Measurements from ENCODE around the gene LRRC45.
A peak's percentile ranks its signal among the peaks of the same experiment; 100 is the strongest.

LRRC45 gene

DNA sequence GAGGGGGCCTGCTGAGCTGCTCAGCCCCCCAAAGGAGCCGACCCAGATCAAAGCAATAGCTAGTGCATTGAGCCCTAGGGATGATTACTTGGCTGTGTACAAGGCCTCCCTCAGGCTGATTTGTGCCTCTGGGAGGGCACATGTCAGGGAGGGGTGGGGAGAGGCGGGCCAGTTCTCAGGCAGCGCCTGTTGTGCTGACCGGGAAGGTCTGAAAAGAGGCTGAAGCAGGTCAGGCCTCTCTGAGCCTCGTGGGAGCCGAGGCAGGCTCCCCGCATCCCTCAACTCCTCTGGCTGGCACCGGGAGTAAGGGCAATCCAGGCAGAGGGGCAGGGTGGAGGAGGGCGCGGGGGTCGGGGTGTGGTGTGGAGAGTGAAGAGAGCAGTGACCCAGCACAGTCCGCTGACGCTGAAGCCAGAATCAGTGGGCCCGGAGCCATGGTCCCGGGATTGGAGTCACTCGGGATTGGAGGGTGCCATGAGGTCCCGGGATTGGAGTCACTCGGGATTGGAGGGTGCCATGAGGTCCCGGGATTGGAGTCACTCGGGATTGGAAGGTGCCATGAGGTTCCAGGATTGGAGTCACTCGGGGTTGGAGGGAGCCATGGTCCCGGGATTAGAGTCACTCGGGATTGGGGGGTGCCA, 11.4 kb downstream of the LRRC45 start:
- DNase-seq (ENCODE audit: low read depth), result no peak
- no peak overlapping the region for H3K4me3 ChIP-seq (ENCODE audit: low read depth, low read length)
- TF ChIP-seq POLR2A (IDR thresholded peaks at IDR 0.05; ENCODE audit: extremely low read depth, insufficient read length) (no peak), MYC (IDR thresholded peaks at IDR 0.05; ENCODE audit: low read depth, low read length) (no peak), MAX (IDR thresholded peaks at IDR 0.05; ENCODE audit: low read depth, low read length) (no peak), CTCF (IDR thresholded peaks at IDR 0.05; ENCODE audit: low read depth, low read length) (no peak)

GRCh38 chr17:82035488-82035887, 12.4 kb downstream of the LRRC45 start:
- no peak for DNase-seq (ENCODE audit: low read depth)
- H3K4me3 ChIP-seq (ENCODE audit: low read depth, low read length), result no peak overlapping the region
- TF ChIP-seq MYC (IDR thresholded peaks at IDR 0.05; ENCODE audit: low read depth, low read length) (no peak), POLR2A (IDR thresholded peaks at IDR 0.05; ENCODE audit: extremely low read depth, insufficient read length) (no peak), MAX (IDR thresholded peaks at IDR 0.05; ENCODE audit: low read depth, low read length) (no peak), CTCF (IDR thresholded peaks at IDR 0.05; ENCODE audit: low read depth, low read length) (no peak)

- H3K4me3 ChIP-seq (ENCODE audit: low read depth, low read length), result peak overlapping the region; percentile 75
- TF ChIP-seq MYC (IDR thresholded peaks at IDR 0.05; ENCODE audit: low read depth, low read length) (no peak), POLR2A (IDR thresholded peaks at IDR 0.05; ENCODE audit: extremely low read depth, insufficient read length) (no peak), MAX (IDR thresholded peaks at IDR 0.05; ENCODE audit: low read depth, low read length) (no peak), CTCF (IDR thresholded peaks at IDR 0.05; ENCODE audit: low read depth, low read length) (no peak)
- no peak for DNase-seq (ENCODE audit: low read depth)
These were observed 13.0 kb downstream of the LRRC45 start for GRCh38 chr17:82035956-82036633.

DNA sequence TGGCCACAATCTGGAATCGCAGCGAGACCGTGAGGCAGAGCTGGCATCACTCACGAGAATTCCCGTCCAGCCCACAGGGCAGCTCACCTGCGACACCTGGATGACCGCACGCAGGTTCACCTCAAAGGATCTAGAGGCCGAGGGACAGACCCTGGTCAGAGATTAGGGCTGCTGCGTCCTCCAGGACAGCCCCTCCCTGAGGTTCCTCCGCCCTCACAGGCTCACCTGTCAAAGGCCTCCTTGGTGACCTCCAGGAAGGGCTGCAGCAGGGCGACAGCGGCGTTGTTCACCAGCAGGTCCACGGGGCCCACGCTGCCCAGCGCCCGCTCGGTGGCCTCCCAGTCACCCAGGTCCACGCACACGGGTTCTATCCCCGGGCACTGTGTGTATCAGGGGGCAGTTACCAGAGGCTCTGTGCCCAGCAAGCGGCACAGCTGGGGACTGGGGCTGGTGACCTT, 13.6 kb downstream of the LRRC45 start:
- TF ChIP-seq MYC (IDR thresholded peaks at IDR 0.05; ENCODE audit: low read depth, low read length), result no peak
- no peak for TF ChIP-seq MAX (IDR thresholded peaks at IDR 0.05; ENCODE audit: low read depth, low read length)
- TF ChIP-seq POLR2A (IDR thresholded peaks at IDR 0.05; ENCODE audit: extremely low read depth, insufficient read length), result no peak
- no peak for TF ChIP-seq CTCF (IDR thresholded peaks at IDR 0.05; ENCODE audit: low read depth, low read length)
- H3K4me3 ChIP-seq (ENCODE audit: low read depth, low read length), result peak overlapping the region; percentile 75
- no peak for DNase-seq (ENCODE audit: low read depth)

- DNase-seq (ENCODE audit: low read depth), result peak; percentile 98
- peak within 1 kb of the TSS; percentile 75 for H3K4me3 ChIP-seq (ENCODE audit: low read depth, low read length)
- TF ChIP-seq MAX (IDR thresholded peaks at IDR 0.05; ENCODE audit: low read depth, low read length), result peak; percentile 57
- peak; percentile 58 for TF ChIP-seq CTCF (IDR thresholded peaks at IDR 0.05; ENCODE audit: low read depth, low read length)
- TF ChIP-seq MYC (IDR thresholded peaks at IDR 0.05; ENCODE audit: low read depth, low read length), result peak; percentile 89
- peak; percentile 95 for TF ChIP-seq POLR2A (IDR thresholded peaks at IDR 0.05; ENCODE audit: extremely low read depth, insufficient read length)
These were observed 14.2 kb downstream of the LRRC45 start, which contains the start of gene DCXR for GRCh38 chr17:82037092-82037888. Gene DCXR (minus strand): TSS chr17:82037697. CDS start chr17:82037682, 15 bp downstream.
